ENCODE measurements around the gene ABHD17A. TPM values are rescaled to one million over a fixed set of nuclear protein-coding genes. Genes with fewer than 3 reads are reported as not detected.
A peak's percentile ranks its signal among the peaks of the same experiment; 100 is the strongest.
"Not testable (repeated sequence)": the region's sequence is repeated elsewhere in the genome, so short reads cannot be mapped to it uniquely, and the experiment has no call there.

The ABHD17A gene
- total and polyA plus RNA-seq, 2 donors (not counting 1 experiment from before 2014, with no cell fraction given) = 23.0 to 74.5 TPM

DNA sequence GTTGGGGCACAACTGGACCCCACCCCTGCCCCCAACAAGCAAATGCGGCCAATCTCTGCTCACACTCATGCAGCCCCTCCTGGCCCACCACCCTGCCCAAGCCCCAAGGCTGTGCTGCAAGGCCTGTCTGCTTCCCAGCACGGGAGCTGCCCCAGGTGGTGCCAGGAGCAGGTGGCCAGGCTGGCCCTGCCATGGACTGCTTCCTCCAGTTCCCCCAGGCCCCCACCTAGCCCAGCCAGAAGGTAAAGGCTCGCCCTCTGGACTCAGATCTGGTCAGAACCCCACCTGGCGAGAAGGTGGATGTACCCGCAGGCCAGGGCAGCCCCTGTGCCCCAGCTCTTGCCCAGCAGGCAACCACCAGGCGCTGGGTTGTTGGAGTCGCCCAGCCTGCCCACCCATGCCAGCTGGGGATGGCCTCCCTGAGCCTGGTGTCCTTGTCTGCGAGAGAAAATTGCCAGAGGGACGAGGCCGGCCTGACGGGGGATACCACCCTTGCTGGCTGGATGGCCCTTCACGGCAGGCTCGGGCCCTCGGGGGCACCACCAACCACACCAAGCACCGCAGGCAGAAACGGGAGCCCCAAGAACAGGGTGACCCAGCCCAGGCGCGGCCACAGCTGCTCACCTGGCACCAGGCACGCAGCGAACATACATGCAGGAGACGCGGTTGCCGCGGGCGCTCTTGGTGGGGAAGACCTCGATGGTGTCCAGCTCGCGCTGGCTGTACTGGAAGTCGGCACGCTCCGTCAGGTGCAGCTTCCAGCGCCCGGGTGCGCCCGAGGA lies 4.5 kb downstream of the ABHD17A start:
- H3K79me2 ChIP-seq (ENCODE audit: control insufficient read depth, insufficient read depth, low read length) = peaks cover 47% of the 10 kb centered on the region
- no peak for DNase-seq (ENCODE audit: low read depth in 2 of 2)
- peaks cover 1% of the 10 kb centered on the region for H4K20me1 ChIP-seq (ENCODE audit: control insufficient read depth, extremely low read depth, insufficient read depth, low read length)

DNA sequence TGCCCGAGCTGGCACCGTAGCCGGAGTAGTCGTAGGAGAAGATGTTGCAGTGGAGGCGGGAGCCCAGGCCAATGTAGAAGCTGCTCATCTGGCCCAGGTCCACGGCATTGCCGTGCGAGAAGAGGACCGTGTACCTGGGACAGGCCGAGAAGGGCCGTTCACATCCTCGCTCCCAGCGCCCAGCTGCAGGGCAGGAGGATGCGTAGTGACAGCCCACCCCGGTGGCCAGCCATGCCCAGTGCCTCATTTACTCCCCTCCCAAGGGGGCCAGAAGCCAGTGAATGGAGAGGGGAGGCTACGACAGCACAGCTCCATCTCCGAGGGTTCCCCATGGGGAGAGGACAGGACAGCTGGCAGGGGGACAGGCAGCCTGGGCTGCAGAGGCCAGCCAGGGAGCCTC lies 5.3 kb downstream of the ABHD17A start:
- not testable (repeated sequence) for H2AFZ ChIP-seq (ENCODE audit: low read length); H3K36me3 ChIP-seq (ENCODE audit: control insufficient read depth, insufficient read depth, low read length); H3K9ac ChIP-seq (ENCODE audit: insufficient read depth, low read length); H4K20me1 ChIP-seq (ENCODE audit: control insufficient read depth, extremely low read depth, insufficient read depth, low read length); H3K4me2 ChIP-seq (ENCODE audit: extremely low read depth, insufficient read depth, low read length); H3K4me3 ChIP-seq (replicated peaks in 1 of 4; ENCODE audit: control extremely low read depth in 1 of 4, insufficient read depth in 1 of 4, low read depth in 3 of 4, low read length in 4 of 4); H3K9me3 ChIP-seq (ENCODE audit: control insufficient read depth, insufficient read depth, low read depth, low read length); H3K27me3 ChIP-seq (ENCODE audit: control insufficient read depth, insufficient read depth, low read length); H3K27ac ChIP-seq (ENCODE audit: insufficient read depth, low read length); DNase-seq (ENCODE audit: low read depth in 2 of 2)
- Histone ChIP-seq H3K79me2 (ENCODE audit: control insufficient read depth, insufficient read depth, low read length) (peaks cover 54% of the 10 kb centered on the region), H3K4me1 (ENCODE audit: control insufficient read depth, extremely low read depth, insufficient read depth, low read length) (peaks cover 12% of the 10 kb centered on the region)

More for the DNA sequence above, 4.5 kb downstream of the ABHD17A start:
- H3K27ac ChIP-seq (ENCODE audit: insufficient read depth, low read length) = no peak overlapping the region
- TF ChIP-seq EZH2 (IDR thresholded peaks at IDR 0.05; ENCODE audit: low read length, missing control alignments) = no peak
- TF ChIP-seq, protein P1, sequence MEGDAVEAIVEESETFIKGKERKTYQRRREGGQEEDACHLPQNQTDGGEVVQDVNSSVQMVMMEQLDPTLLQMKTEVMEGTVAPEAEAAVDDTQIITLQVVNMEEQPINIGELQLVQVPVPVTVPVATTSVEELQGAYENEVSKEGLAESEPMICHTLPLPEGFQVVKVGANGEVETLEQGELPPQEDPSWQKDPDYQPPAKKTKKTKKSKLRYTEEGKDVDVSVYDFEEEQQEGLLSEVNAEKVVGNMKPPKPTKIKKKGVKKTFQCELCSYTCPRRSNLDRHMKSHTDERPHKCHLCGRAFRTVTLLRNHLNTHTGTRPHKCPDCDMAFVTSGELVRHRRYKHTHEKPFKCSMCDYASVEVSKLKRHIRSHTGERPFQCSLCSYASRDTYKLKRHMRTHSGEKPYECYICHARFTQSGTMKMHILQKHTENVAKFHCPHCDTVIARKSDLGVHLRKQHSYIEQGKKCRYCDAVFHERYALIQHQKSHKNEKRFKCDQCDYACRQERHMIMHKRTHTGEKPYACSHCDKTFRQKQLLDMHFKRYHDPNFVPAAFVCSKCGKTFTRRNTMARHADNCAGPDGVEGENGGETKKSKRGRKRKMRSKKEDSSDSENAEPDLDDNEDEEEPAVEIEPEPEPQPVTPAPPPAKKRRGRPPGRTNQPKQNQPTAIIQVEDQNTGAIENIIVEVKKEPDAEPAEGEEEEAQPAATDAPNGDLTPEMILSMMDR (conservative IDR thresholded peaks at IDR 0.05 in 1 of 2, IDR thresholded peaks at IDR 0.05 in 1 of 2; ENCODE audit: low read depth in 1 of 2, low read length in 2 of 2) = no peak
- no peak overlapping the region for H3K4me3 ChIP-seq (replicated peaks in 1 of 4; ENCODE audit: control extremely low read depth in 1 of 4, insufficient read depth in 1 of 4, low read depth in 3 of 4, low read length in 4 of 4)
- H3K36me3 ChIP-seq (ENCODE audit: control insufficient read depth, insufficient read depth, low read length) = peaks cover 4% of the 10 kb centered on the region
- no peak overlapping the region for H2AFZ ChIP-seq (ENCODE audit: low read length)
- no peak overlapping the region for H3K9ac ChIP-seq (ENCODE audit: insufficient read depth, low read length)
- no peaks in the 10 kb centered on the region for H3K27me3 ChIP-seq (ENCODE audit: control insufficient read depth, insufficient read depth, low read length)
- H3K9me3 ChIP-seq (ENCODE audit: control insufficient read depth, insufficient read depth, low read depth, low read length) = no peaks in the 10 kb centered on the region
- no peak overlapping the region for H3K4me2 ChIP-seq (ENCODE audit: extremely low read depth, insufficient read depth, low read length)
- peaks cover 12% of the 10 kb centered on the region for H3K4me1 ChIP-seq (ENCODE audit: control insufficient read depth, extremely low read depth, insufficient read depth, low read length)

DNA sequence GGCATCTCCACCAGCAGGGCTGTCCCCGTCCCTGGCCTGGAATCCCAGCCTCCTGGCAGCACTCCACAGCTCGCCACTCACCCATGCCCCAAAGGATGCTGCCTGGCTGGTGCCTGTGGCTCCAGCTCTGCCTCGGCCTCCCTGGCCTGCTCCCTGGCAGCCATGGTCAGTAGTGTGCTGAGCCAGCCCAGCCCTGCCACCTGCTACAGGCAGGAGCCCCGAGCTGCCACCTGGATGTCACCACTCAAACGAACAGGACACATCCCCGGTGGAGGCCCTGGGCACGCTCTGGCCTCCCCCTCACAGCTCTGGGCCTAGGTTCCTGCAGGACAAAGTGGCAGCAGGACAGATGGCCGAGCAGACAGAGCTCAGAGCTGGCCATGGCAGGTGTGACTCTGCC lies 6.7 kb downstream of the ABHD17A start:
- not testable (repeated sequence) for H3K36me3 ChIP-seq (ENCODE audit: control insufficient read depth, insufficient read depth, low read length); H2AFZ ChIP-seq (ENCODE audit: low read length); H4K20me1 ChIP-seq (ENCODE audit: control insufficient read depth, extremely low read depth, insufficient read depth, low read length); H3K9me3 ChIP-seq (ENCODE audit: control insufficient read depth, insufficient read depth, low read depth, low read length); DNase-seq (ENCODE audit: low read depth in 2 of 2); H3K4me3 ChIP-seq (replicated peaks in 1 of 4; ENCODE audit: control extremely low read depth in 1 of 4, insufficient read depth in 1 of 4, low read depth in 3 of 4, low read length in 4 of 4); H3K27ac ChIP-seq (ENCODE audit: insufficient read depth, low read length); H3K4me1 ChIP-seq (ENCODE audit: control insufficient read depth, extremely low read depth, insufficient read depth, low read length); H3K4me2 ChIP-seq (ENCODE audit: extremely low read depth, insufficient read depth, low read length); H3K27me3 ChIP-seq (ENCODE audit: control insufficient read depth, insufficient read depth, low read length); H3K9ac ChIP-seq (ENCODE audit: insufficient read depth, low read length)
- H3K79me2 ChIP-seq (ENCODE audit: control insufficient read depth, insufficient read depth, low read length) = peaks cover 54% of the 10 kb centered on the region

DNA sequence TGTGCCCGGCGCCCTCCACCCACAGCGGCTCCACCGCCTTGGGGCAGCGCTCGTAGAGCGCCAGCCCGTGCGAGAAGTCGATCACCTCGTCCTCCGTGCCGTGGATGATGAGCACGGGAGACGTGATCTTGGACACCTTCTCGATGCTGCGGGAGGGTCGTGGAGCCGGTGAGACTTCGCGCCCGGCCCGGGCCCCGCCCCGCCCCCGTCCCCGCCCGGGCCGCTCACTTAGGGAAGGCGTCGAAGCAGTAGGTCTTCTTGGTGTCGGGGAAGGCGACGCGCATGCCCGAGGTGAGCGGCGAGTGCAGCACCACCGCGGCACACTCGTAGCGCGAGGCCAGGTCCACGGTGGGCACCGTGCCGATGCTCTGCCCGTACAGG lies 8.0 kb downstream of the ABHD17A start:
- not testable (repeated sequence) for H3K27ac ChIP-seq (ENCODE audit: insufficient read depth, low read length); H3K27me3 ChIP-seq (ENCODE audit: control insufficient read depth, insufficient read depth, low read length); H3K4me3 ChIP-seq (replicated peaks in 1 of 4; ENCODE audit: control extremely low read depth in 1 of 4, insufficient read depth in 1 of 4, low read depth in 3 of 4, low read length in 4 of 4); H3K9ac ChIP-seq (ENCODE audit: insufficient read depth, low read length); H4K20me1 ChIP-seq (ENCODE audit: control insufficient read depth, extremely low read depth, insufficient read depth, low read length); H2AFZ ChIP-seq (ENCODE audit: low read length); DNase-seq (ENCODE audit: low read depth in 2 of 2); H3K4me1 ChIP-seq (ENCODE audit: control insufficient read depth, extremely low read depth, insufficient read depth, low read length); H3K9me3 ChIP-seq (ENCODE audit: control insufficient read depth, insufficient read depth, low read depth, low read length); H3K4me2 ChIP-seq (ENCODE audit: extremely low read depth, insufficient read depth, low read length)
- Histone ChIP-seq H3K36me3 (ENCODE audit: control insufficient read depth, insufficient read depth, low read length) (peaks cover 12% of the 10 kb centered on the region), H3K79me2 (ENCODE audit: control insufficient read depth, insufficient read depth, low read length) (peaks cover 54% of the 10 kb centered on the region)

DNA sequence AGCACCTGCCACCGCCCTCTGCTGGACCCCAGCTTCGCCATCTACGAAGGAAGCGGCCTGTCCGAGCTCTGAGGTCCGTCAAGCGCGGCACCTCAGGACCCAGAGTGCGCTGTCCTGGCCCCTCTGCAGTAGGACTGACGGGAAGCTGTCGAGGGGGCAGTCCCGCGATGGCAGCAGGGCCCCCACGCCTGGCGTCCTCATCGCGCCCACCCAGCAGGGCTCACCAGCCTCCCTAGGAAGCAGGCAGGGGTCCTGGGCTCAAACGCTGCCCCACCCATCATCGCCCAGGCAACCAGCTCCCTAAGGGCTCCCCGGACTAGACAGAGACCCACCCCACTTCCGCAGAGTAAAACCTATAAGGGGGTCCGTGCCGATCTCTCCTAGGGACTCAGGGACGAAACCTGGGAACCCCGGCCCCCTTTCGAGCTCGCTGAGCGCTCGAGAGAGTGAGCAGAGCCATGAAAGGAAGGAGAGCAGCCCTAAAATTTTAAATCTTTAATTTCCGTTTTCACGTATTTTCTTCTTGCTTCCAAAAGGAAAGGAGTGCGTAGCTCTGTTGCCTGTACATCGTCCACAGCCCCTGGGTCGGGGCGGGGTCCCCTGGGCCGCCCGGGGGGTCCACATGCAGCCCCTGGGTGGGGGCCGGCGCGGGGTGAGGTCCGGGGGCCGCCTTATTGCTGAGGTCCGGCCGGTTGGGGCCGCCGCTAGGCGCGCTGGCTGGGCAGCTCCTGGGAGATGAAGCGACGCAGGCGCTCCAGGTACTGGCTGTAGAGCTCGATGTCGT lies 8.6 kb downstream of the ABHD17A start:
- H2AFZ ChIP-seq (ENCODE audit: low read length) = peak overlapping the region; percentile 26
- H3K4me3 ChIP-seq (replicated peaks in 1 of 4; ENCODE audit: control extremely low read depth in 1 of 4, insufficient read depth in 1 of 4, low read depth in 3 of 4, low read length in 4 of 4) = peak overlapping the region; percentile 50 to 95 (median 84)
- H4K20me1 ChIP-seq (ENCODE audit: control insufficient read depth, extremely low read depth, insufficient read depth, low read length); H3K27me3 ChIP-seq (ENCODE audit: control insufficient read depth, insufficient read depth, low read length); DNase-seq (ENCODE audit: low read depth in 2 of 2); H3K9me3 ChIP-seq (ENCODE audit: control insufficient read depth, insufficient read depth, low read depth, low read length); H3K4me1 ChIP-seq (ENCODE audit: control insufficient read depth, extremely low read depth, insufficient read depth, low read length): not testable (repeated sequence)
- H3K79me2 ChIP-seq (ENCODE audit: control insufficient read depth, insufficient read depth, low read length) = peaks cover 52% of the 10 kb centered on the region
- peak overlapping the region; percentile 96 for H3K9ac ChIP-seq (ENCODE audit: insufficient read depth, low read length)
- H3K4me2 ChIP-seq (ENCODE audit: extremely low read depth, insufficient read depth, low read length) = peak overlapping the region; percentile 77
- H3K27ac ChIP-seq (ENCODE audit: insufficient read depth, low read length) = peak overlapping the region; percentile 98
- H3K36me3 ChIP-seq (ENCODE audit: control insufficient read depth, insufficient read depth, low read length) = peaks cover 12% of the 10 kb centered on the region
